AG04450 (cell line): Measurements from ENCODE around the gene ZNF695. TPM values are rescaled to one million over a fixed set of nuclear protein-coding genes. Genes with fewer than 3 reads are reported as not detected.

Source experiments
- CTCF ChIA-PET: fragments of 300-600, 350-600 bp; formaldehyde crosslinking; extraction: SDS; loops from one replicate; lab custom pipeline; 2022; ENCODE audit warnings: antibody characterized with exemption, inconsistent platforms; lab: Charles Lee
- POLR2A ChIA-PET: fragments of 350-600 bp; formaldehyde crosslinking; extraction: SDS; loops from one replicate; lab custom pipeline; 2021; ENCODE audit warnings: antibody characterized with exemption, inconsistent platforms; lab: Yijun Ruan, JAX
- DNase-seq: peaks from one replicate; pipeline ENCODE4 v3.0.0-alpha.2; 2011; ENCODE audit warnings: low read depth, low spot score
- H3K27ac ChIP-seq: one replicate; pipeline ENCODE4 v1.5.1; 2012; ENCODE audit warnings: low read depth, low read length, control low read depth
- H3K27me3 ChIP-seq: one replicate; pipeline ENCODE4 v1.6.0; 2012; ENCODE audit warnings: low read length; ENCODE audit not compliant: control insufficient read depth, insufficient read depth
- H3K4me3 ChIP-seq: 2 replicates; pipeline ENCODE4 v1.5.1; 2011; ENCODE audit warnings: mild to moderate bottlenecking, low read depth, low read length, control low read depth
- H3K9me3 ChIP-seq: 2 replicates; pipeline ENCODE4 v1.5.1; 2012; ENCODE audit warnings: low read length; ENCODE audit not compliant: control insufficient read depth, insufficient read depth
- CTCF ChIP-seq: IDR thresholded peaks from 2 replicates; pipeline ENCODE4 v1.5.1; 2011; ENCODE audit warnings: low read depth, low read length, control low read depth, inconsistent platforms
- polyA plus RNA-seq: library from polyadenylated mRNA; depleted of rRNA; stranded (reverse); fragments of >200 nt; gene quantifications from 2 replicates; pipeline ENCODE4 v1.2.3, GENCODE V29; 2011

Gene ZNF695
- polyA plus RNA-seq, 1 experiment, result 1.2 TPM

DNA sequence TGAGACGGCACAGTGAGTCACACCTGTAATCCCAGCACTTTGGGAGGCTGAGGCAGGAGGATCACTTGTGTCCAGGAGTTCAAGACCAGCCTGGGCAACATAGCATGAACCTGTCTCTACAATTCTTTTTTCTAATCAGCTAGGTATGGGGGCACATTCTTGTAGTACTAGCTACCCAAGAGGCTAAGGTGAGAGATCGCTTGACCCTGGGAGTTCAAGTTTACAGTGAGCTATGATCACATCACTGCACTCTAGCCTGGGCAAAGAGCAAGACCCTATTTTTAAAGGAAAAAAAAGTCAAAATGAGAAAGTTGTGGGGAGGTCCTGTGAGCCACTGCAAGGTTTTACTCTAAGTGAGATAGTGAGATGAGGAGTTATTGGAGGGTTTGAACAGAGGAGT is 41.4 kb downstream of the ZNF695 start:
- no peak for DNase-seq
- ChIA-PET POLR2A (no interaction called here), CTCF (no interaction called here)
- no peak overlapping the region for H3K4me3 ChIP-seq
- H3K9me3 ChIP-seq, result peaks cover 13% of the 10 kb centered on the region
- H3K27ac ChIP-seq, result no peak overlapping the region
- no peaks in the 10 kb centered on the region for H3K27me3 ChIP-seq
- no peak for TF ChIP-seq CTCF

DNA sequence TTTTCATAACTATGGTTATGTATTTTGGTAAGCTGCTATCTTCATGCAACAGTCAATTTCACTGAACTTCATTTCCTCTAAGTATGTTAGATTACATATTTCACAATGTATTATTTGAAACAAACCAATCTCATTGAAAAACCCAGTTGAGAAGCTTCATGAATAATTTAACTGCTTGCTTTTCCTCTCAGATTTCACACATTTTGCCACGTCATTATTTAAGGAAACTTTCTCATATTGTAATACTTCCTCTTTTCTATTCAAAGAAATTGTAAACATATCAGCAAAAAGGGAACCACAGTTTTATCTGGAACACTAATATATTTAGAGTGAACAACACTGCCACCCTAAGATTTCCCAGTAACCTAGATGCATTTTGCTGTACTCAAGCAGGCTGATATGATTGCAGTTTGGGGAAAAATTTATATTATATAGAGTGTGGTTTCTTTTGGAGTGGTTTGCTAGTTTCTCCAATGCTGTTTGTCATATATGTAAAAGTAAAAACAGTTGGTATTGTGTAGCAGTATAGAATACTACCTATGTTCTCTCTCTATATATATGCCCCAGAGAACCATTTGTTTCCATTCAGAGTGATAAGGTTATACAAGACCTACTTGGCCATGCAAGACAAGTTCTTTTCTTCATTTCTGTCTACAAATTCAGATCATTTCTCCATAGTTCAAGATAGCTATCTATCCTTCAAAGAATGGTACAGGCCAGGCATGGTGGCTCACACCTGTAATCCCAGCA is 47.7 kb downstream of the ZNF695 start:
- no peaks in the 10 kb centered on the region for H3K27me3 ChIP-seq
- no peaks in the 10 kb centered on the region; the same call in 1 of the 2 replicates for H3K9me3 ChIP-seq
- ChIA-PET POLR2A (no interaction called here), CTCF (no interaction called here)
- no peak for DNase-seq
- TF ChIP-seq CTCF, result no peak
- H3K27ac ChIP-seq, result no peak overlapping the region
- no peak overlapping the region for H3K4me3 ChIP-seq

- CTCF ChIA-PET, result no interaction called here
- no peak for TF ChIP-seq CTCF
- Histone ChIP-seq H3K27me3 (no peaks in the 10 kb centered on the region), H3K27ac (no peak overlapping the region), H3K4me3 (no peak overlapping the region), H3K9me3 (no peaks in the 10 kb centered on the region; the same call in 1 of the 2 replicates)
- DNase-seq, result no peak
- POLR2A ChIA-PET, result interaction anchor here (0.8 kb wide), 1 partner anchor 22 kb away, joined by 3 read pairs; the partner anchor contains the start of gene AHCTF1
Observed at GRCh38 chr1:246954126-246954525, 53.7 kb downstream of the ZNF695 start.

DNA sequence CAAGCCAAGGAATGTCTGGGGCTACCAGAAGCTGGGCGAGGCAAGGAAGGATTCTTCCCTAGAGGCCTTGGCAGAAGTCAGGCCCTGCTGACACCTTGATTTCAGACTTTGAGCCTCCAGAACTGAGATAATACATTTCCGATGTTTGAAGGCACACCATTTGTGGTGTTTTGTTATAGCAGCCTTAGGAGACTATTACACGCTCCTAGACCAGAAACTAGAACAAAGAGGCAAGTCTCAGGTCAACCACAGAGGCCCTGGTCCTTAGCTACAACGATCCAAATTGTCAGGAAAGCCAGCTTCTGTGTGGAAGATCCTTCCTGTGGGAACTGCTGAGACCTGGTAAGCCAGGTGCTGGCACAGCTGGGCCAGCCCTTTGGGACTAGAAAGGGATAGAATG is 56.4 kb downstream of the ZNF695 start:
- Histone ChIP-seq H3K4me3 (no peak overlapping the region), H3K27me3 (no peaks in the 10 kb centered on the region), H3K9me3 (no peaks in the 10 kb centered on the region), H3K27ac (no peak overlapping the region)
- ChIA-PET CTCF (no interaction called here), POLR2A (no interaction called here)
- DNase-seq, result no peak
- TF ChIP-seq CTCF, result no peak

DNA sequence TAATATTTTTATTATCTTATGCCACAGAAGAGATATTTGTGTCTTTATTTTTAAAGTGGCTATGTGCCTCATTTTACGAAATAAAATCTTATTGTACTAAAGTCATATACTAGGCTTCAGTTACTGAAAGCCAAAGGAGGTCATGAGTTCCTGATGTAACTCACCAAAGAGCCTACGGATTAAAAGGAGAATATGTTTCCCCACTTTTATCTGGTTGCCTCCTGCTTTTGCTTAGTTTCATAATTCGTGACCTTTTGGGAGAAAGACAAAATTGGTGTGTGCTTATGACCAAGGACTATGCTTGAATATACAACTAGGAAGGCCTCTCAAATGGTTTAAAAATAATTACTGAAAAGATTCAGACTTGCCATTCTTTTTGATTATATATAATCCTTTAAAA is 57.9 kb downstream of the ZNF695 start:
- H3K9me3 ChIP-seq, result no peaks in the 10 kb centered on the region
- no peaks in the 10 kb centered on the region for H3K27me3 ChIP-seq
- no peak for DNase-seq
- no peak for TF ChIP-seq CTCF
- H3K27ac ChIP-seq, result no peak overlapping the region
- no peak overlapping the region for H3K4me3 ChIP-seq
- ChIA-PET POLR2A (interaction anchor here (0.6 kb wide), 1 partner anchor 168 kb away, joined by 3 read pairs; no protein-coding TSS in a partner anchor), CTCF (interaction anchor here (0.6 kb wide), 1 partner anchor 536 kb away, joined by 5 read pairs; no protein-coding TSS in a partner anchor)
